Measurements from ENCODE around the gene FAM228A.
"Not testable (repeated sequence)": the region's sequence is repeated elsewhere in the genome, so short reads cannot be mapped to it uniquely, and the experiment has no call there.

FAM228A gene

DNA sequence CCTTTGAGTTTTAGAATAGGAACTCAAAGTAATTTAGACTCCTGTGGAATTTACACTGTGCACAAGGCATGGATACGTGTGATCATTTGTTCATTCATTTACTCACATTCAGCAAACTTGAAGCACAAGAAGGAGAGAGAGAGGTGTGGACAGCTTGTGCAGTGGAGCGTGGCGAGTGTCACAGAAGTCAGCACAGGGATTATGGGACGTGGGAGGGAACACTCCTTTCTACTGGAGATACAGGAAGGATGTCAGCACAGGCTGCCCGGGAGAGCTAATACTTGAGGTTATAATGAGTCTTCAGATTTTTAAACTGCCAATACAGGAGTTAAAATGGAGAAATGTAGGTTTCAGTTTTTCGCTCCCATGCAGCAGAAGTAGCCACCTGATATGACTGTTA is 7.0 kb downstream of the FAM228A start:
- Histone ChIP-seq H3K9ac (ENCODE audit: insufficient read length) (no peak overlapping the region), H3K9me3 (ENCODE audit: low read depth, low read length) (no peaks in the 10 kb centered on the region), H3K27ac (no peak overlapping the region), H3K36me3 (ENCODE audit: insufficient read depth, low read length) (no peaks in the 10 kb centered on the region), H3K4me3 (no peak overlapping the region)
- TF ChIP-seq POLR2AphosphoS5 (IDR thresholded peaks at IDR 0.05; ENCODE audit: borderline replicate concordance, low read depth, low read length) (no peak), EZH2 (IDR thresholded peaks at IDR 0.05) (no peak), FOXP2 (optimal IDR thresholded peaks at IDR 0.05; ENCODE audit: control extremely low read depth, extremely low read length, insufficient read depth) (no peak)
- DNase-seq (ENCODE audit: low read depth, low spot score) = no peak

DNA sequence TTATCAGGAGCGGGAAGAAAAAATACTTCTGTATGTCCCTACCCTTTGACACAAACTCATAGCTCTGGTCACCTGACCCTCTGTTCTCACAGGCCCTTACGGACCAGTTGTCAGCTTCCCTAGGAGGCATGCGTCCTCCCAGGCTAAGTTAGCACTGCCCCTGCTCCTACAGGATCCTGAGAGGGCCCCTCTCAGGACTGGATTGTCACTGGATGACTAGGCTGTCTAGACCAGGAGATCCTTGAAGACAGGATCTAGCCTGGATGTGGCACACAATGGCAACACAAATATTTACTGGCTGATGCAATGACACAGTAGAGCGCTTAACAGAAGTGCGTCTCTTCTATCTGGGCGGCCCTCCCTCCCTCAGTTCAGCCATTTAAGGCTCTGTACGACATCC is 7.7 kb downstream of the FAM228A start:
- H3K27ac ChIP-seq = no peak overlapping the region
- H3K36me3 ChIP-seq (ENCODE audit: insufficient read depth, low read length) = no peaks in the 10 kb centered on the region
- H3K9me3 ChIP-seq (ENCODE audit: low read depth, low read length) = no peaks in the 10 kb centered on the region
- H3K9ac ChIP-seq (ENCODE audit: insufficient read length) = no peak overlapping the region
- no peak overlapping the region for H3K4me3 ChIP-seq
- TF ChIP-seq POLR2AphosphoS5 (IDR thresholded peaks at IDR 0.05; ENCODE audit: borderline replicate concordance, low read depth, low read length) (no peak), FOXP2 (optimal IDR thresholded peaks at IDR 0.05; ENCODE audit: control extremely low read depth, extremely low read length, insufficient read depth) (no peak), EZH2 (IDR thresholded peaks at IDR 0.05) (no peak)
- no peak for DNase-seq (ENCODE audit: low read depth, low spot score)

DNA sequence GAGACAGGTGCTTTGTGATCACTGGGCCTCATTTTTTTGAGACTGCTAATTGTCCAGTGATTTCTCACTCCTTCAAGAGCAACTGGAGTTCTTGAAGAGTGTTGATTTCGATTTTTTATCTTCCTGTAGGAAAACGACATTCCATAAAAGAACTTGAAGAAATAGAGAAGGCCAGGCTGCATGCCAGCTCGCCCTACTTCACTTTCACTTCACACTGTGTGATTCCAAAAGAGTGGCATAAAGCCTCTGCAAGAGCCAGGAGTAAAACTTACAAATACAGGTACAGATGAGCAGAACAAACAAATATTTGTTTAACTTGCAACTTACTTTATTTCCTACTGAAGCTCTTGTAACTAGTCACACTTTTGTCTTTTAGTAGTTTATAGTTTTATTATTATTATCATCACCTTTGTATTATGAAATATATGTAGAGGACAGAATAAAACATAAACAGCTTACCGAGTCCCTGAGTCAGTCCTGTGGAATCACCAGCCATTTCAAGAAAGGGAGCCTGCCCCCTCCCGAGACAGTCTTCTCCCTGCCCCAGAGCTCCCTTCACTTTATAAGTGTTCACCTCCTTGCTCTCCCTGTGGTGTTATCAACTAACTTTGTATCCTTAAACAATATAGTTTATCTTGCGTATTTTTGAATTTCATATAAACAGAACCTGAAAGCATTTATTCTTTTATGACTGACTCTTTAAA is 8.7 kb downstream of the FAM228A start:
- Histone ChIP-seq H3K27ac (no peak overlapping the region), H3K9me3 (ENCODE audit: low read depth, low read length) (no peaks in the 10 kb centered on the region), H3K4me3 (no peak overlapping the region), H3K9ac (ENCODE audit: insufficient read length) (no peak overlapping the region), H3K36me3 (ENCODE audit: insufficient read depth, low read length) (no peaks in the 10 kb centered on the region)
- no peak for TF ChIP-seq EZH2 (IDR thresholded peaks at IDR 0.05)
- no peak for TF ChIP-seq POLR2AphosphoS5 (IDR thresholded peaks at IDR 0.05; ENCODE audit: borderline replicate concordance, low read depth, low read length)
- TF ChIP-seq FOXP2 (optimal IDR thresholded peaks at IDR 0.05; ENCODE audit: control extremely low read depth, extremely low read length, insufficient read depth) = no peak
- no peak for DNase-seq (ENCODE audit: low read depth, low spot score)

DNA sequence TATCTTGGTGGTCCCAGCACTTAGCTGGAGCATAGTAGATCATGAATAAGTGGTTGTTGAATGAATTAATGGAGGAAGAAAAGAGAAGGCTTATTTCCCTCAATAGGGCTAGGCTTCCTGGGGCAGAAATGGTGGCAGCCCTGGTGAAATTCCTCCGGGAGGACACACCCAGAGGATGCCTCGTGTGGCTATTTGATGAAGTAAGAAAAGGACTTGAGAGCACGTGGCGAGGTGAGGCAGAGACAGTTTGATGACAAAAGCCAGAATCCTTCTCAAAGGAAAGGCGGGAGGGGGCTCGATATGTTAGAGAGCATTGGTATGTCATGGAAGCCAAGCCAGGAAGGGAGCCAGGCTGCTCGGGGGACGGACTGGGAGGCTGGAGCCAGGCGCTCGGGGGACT is 14.7 kb downstream of the FAM228A start:
- Histone ChIP-seq H3K36me3 (ENCODE audit: insufficient read depth, low read length) (no peaks in the 10 kb centered on the region), H3K27ac (no peak overlapping the region), H3K9ac (ENCODE audit: insufficient read length) (no peak overlapping the region), H3K9me3 (ENCODE audit: low read depth, low read length) (no peaks in the 10 kb centered on the region), H3K4me3 (no peak overlapping the region)
- DNase-seq (ENCODE audit: low read depth, low spot score) = no peak
- TF ChIP-seq EZH2 (IDR thresholded peaks at IDR 0.05) = no peak
- no peak for TF ChIP-seq FOXP2 (optimal IDR thresholded peaks at IDR 0.05; ENCODE audit: control extremely low read depth, extremely low read length, insufficient read depth)
- no peak for TF ChIP-seq POLR2AphosphoS5 (IDR thresholded peaks at IDR 0.05; ENCODE audit: borderline replicate concordance, low read depth, low read length)

DNA sequence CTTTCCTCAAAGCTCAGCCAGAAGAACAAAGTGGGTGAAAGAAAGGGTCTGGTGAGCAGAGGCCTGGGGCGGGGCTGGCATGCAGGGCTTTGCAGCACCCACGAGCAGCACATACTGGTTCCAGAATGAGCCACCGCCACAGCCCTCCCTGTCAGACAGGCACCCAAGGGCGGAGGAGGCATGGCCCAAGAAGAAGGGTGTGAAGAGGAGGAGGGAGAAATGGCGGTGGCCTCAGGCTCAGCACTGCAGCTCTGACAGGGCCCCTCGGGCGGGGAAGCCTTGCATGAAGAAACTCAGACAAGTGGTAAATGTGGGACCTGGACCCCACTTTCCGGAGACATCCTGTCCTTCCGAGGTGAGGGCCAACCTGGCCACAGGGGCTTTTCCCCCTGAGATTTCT is 15.7 kb downstream of the FAM228A start:
- Histone ChIP-seq H3K9me3 (ENCODE audit: low read depth, low read length) (no peaks in the 10 kb centered on the region), H3K36me3 (ENCODE audit: insufficient read depth, low read length) (no peaks in the 10 kb centered on the region), H3K27ac (no peak overlapping the region), H3K9ac (ENCODE audit: insufficient read length) (no peak overlapping the region), H3K4me3 (no peak overlapping the region)
- TF ChIP-seq EZH2 (IDR thresholded peaks at IDR 0.05) = no peak
- no peak for TF ChIP-seq POLR2AphosphoS5 (IDR thresholded peaks at IDR 0.05; ENCODE audit: borderline replicate concordance, low read depth, low read length)
- TF ChIP-seq FOXP2 (optimal IDR thresholded peaks at IDR 0.05; ENCODE audit: control extremely low read depth, extremely low read length, insufficient read depth) = no peak
- DNase-seq (ENCODE audit: low read depth, low spot score) = no peak

DNA sequence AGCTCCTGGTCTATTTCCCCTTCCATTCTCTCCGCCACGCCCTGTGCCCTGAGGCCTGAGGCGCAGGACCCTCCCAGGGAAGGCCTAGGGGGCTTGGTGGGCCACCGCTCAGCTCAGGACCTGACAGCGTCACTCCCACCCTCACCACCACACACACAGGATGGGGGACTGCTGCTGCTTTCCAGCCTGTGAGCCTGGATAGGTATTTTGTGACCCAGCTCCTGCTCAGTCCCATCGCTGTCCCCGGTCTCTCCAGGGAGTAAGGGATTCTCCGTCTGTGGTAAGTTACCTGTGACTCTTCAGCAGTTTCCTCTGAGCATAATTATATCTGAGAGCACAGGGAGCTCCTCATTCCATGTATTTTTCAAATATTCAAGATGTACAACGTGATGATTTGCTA is 16.3 kb downstream of the FAM228A start:
- no peak for DNase-seq (ENCODE audit: low read depth, low spot score)
- Histone ChIP-seq H3K36me3 (ENCODE audit: insufficient read depth, low read length) (no peaks in the 10 kb centered on the region), H3K9me3 (ENCODE audit: low read depth, low read length) (no peaks in the 10 kb centered on the region), H3K9ac (ENCODE audit: insufficient read length) (no peak overlapping the region), H3K4me3 (no peak overlapping the region), H3K27ac (no peak overlapping the region)
- TF ChIP-seq FOXP2 (optimal IDR thresholded peaks at IDR 0.05; ENCODE audit: control extremely low read depth, extremely low read length, insufficient read depth) (no peak), POLR2AphosphoS5 (IDR thresholded peaks at IDR 0.05; ENCODE audit: borderline replicate concordance, low read depth, low read length) (no peak), EZH2 (IDR thresholded peaks at IDR 0.05) (no peak)

DNA sequence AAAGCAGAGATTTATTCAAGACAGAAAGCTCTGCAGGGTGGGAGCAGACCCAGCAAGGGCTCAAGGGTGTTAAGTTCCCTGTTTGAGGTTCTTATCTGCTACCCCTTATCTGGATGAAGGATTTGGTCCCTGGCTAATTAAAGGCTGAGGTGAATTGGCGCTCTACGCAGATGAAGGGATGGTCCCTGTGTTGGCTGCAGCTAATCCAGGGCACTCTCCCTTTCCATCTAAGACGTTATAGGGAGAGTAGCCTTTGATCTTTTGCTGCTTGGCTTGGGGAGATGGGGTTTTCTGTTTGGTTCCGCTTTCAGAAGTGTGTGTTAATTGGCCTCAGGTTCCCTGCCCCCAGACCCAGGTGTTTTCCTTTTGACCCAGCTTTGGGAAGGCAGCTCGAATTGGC is 17.0 kb downstream of the FAM228A start:
- TF ChIP-seq POLR2AphosphoS5 (IDR thresholded peaks at IDR 0.05; ENCODE audit: borderline replicate concordance, low read depth, low read length) = no peak
- TF ChIP-seq FOXP2 (optimal IDR thresholded peaks at IDR 0.05; ENCODE audit: control extremely low read depth, extremely low read length, insufficient read depth) = no peak
- Histone ChIP-seq H3K9me3 (ENCODE audit: low read depth, low read length) (no peaks in the 10 kb centered on the region), H3K27ac (no peak overlapping the region), H3K9ac (ENCODE audit: insufficient read length) (no peak overlapping the region), H3K4me3 (no peak overlapping the region), H3K36me3 (ENCODE audit: insufficient read depth, low read length) (no peaks in the 10 kb centered on the region)
- DNase-seq (ENCODE audit: low read depth, low spot score) = no peak

DNA sequence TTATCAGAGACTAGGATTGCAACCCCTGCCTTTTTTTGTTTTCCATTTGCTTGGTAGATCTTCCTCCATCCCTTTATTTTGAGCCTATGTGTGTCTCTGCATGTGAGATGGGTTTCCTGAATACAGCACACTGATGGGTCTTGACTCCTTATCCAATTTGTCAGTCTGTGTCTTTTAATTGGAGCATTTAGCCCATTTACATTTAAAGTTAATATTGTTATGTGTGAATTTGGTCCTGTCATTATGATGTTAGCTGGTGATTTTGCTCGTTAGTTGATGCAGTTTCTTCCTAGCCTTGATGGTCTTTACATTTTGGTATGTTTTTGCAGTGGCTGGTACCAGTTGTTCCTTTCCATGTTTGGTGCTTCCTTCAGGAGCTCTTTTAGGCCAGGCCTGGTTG is 22.4 kb downstream of the FAM228A start:
- H3K9me3 ChIP-seq (ENCODE audit: low read depth, low read length); DNase-seq (ENCODE audit: low read depth, low spot score); H3K9ac ChIP-seq (ENCODE audit: insufficient read length); H3K4me3 ChIP-seq; H3K36me3 ChIP-seq (ENCODE audit: insufficient read depth, low read length); H3K27ac ChIP-seq: not testable (repeated sequence)

DNA sequence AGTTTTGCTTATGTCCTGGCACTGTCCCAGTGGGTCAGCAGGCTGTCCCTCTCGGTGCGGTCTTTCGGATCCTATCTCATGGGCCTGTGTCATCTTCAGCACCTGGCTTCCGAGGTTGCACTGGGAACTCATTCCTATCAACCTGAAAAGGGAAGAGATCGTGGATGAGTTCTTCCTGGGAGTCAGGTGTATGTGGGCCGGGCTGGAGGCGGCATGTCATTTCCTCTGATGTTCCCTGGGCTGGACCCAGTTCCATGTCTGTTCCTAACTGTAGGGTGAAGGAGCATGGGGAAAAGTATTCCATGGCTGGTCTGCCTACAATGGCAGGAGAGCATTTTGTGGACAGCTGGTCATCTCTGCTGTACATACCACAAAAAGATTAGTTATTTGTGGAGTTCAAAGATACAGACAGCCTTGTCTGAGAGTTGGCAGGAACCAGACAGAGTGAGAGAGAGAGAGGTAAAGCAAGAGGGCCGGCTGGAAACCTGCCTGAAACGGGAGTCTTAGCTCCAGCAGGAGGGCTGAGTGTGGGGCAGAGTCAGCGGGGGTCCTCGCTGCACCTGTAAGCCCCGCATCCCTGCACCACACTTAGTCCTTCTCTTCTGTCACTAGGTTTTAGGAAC is 25.2 kb downstream of the FAM228A start:
- Histone ChIP-seq H3K9ac (ENCODE audit: insufficient read length) (no peak overlapping the region), H3K9me3 (ENCODE audit: low read depth, low read length) (no peaks in the 10 kb centered on the region), H3K36me3 (ENCODE audit: insufficient read depth, low read length) (no peaks in the 10 kb centered on the region), H3K4me3 (no peak overlapping the region), H3K27ac (no peak overlapping the region)
- TF ChIP-seq POLR2AphosphoS5 (IDR thresholded peaks at IDR 0.05; ENCODE audit: borderline replicate concordance, low read depth, low read length) = no peak
- TF ChIP-seq FOXP2 (optimal IDR thresholded peaks at IDR 0.05; ENCODE audit: control extremely low read depth, extremely low read length, insufficient read depth) = no peak
- TF ChIP-seq EZH2 (IDR thresholded peaks at IDR 0.05) = no peak
- DNase-seq (ENCODE audit: low read depth, low spot score) = no peak
